WERI-Rb-1 (cell line): ENCODE results near the gene FN3K.
A peak's percentile ranks its signal among the peaks of the same experiment; 100 is the strongest.
"Not testable (repeated sequence)": the region's sequence is repeated elsewhere in the genome, so short reads cannot be mapped to it uniquely, and the experiment has no call there.

Source experiments
- DNase-seq: peaks from one replicate; pipeline ENCODE4 v3.0.0-alpha.2; 2020
- H3K27ac ChIP-seq: fragments of 250-450 bp; sonication (Bioruptor Pico); 2 replicates; pipeline ENCODE4 v1.5.1; 2020; ENCODE audit warnings: mild to moderate bottlenecking, moderate library complexity
- H3K27me3 ChIP-seq: fragments of 250-450 bp; sonication (Bioruptor Pico); 2 replicates; pipeline ENCODE4 v1.5.1; 2021; ENCODE audit warnings: mild to moderate bottlenecking, low read depth, moderate library complexity; ENCODE audit not compliant: insufficient read depth, severe bottlenecking
- H3K36me3 ChIP-seq: fragments of 250-450 bp; sonication (Bioruptor Pico); 2 replicates; pipeline ENCODE4 v1.5.1; 2020; ENCODE audit warnings: mild to moderate bottlenecking, moderate library complexity
- H3K4me3 ChIP-seq: 2 replicates; pipeline ENCODE4 v1.5.1; 2011; ENCODE audit warnings: low read depth, mild to moderate bottlenecking, control low read depth, low read length
- H3K9me3 ChIP-seq: fragments of 250-450 bp; sonication (Bioruptor Pico); 2 replicates; pipeline ENCODE4 v1.5.1; 2021; ENCODE audit warnings: mild to moderate bottlenecking, moderate library complexity; ENCODE audit not compliant: severe bottlenecking
- TF ChIP-seq, protein P1 (sequence below): IDR thresholded peaks from 2 replicates; pipeline ENCODE4 v1.5.1; 2011; ENCODE audit warnings: low read depth, mild to moderate bottlenecking, control low read depth, inconsistent platforms, low read length

Gene FN3K

DNA sequence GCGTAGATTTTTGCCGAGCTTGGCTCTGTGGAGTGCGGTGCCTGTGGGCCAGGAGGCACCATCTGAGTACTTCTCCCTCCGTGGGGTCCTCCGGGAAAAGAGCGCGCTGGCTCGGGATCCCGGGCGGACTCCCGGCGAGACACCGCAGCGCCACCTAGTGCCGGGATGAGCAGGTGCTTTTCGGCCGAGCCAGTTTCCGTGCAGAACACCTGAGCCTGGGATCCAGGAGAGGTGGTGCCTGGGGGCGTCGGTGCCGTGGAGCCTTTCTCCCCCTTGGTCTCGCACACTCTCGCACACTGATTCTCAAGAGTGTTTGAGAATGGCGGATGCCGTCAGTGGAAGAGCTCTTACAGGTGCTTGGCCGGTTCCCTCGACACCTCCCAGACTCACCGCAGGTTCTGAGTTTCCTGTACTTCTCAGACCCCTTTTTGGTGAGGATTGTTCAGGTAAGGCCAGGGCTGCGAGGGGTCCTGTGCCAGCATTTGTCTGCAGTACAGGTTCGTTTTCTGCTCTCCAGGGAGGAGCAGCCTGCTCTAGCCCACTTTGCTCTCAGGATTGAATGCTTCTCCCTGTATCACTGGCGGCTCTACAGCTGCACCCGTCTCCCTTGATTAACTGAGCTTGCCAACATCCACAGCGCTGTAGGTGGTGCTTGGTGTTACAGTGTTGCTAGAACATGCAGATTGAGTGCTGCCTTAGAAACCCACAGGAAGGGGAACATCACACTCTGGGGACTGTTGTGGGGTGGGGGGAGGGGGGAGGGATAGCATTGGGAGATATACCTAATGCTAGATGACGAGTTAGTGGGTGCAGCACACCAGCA lies 39.8 kb downstream of the FN3K start:
- Histone ChIP-seq H3K9me3 (no peaks in the 10 kb centered on the region), H3K27ac (no peak overlapping the region; the same call in 1 of the 2 replicates), H3K36me3 (peaks cover 80% of the 10 kb centered on the region), H3K4me3 (no peak overlapping the region), H3K27me3 (no peaks in the 10 kb centered on the region)
- DNase-seq, result peak; percentile 88
- TF ChIP-seq, protein P1, sequence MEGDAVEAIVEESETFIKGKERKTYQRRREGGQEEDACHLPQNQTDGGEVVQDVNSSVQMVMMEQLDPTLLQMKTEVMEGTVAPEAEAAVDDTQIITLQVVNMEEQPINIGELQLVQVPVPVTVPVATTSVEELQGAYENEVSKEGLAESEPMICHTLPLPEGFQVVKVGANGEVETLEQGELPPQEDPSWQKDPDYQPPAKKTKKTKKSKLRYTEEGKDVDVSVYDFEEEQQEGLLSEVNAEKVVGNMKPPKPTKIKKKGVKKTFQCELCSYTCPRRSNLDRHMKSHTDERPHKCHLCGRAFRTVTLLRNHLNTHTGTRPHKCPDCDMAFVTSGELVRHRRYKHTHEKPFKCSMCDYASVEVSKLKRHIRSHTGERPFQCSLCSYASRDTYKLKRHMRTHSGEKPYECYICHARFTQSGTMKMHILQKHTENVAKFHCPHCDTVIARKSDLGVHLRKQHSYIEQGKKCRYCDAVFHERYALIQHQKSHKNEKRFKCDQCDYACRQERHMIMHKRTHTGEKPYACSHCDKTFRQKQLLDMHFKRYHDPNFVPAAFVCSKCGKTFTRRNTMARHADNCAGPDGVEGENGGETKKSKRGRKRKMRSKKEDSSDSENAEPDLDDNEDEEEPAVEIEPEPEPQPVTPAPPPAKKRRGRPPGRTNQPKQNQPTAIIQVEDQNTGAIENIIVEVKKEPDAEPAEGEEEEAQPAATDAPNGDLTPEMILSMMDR, result peak; percentile 97

DNA sequence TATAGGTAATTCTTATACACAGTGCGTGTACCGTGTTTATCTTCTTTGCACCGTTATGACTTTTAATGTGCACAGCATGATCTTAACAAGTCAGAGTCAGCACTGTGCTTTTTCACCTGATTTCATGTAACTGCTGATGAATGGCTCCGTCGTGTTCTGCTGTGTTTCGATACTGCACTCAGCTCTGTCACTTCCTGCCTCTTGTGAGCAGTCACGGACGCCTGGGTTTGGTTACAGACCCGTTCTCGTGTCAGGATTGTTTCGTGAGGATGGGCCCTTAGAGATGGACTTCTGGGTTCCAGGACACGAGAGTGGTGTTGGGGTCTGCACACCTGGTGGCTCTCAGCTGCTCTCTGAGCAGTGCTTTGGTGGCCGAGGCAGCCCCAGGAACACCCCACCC lies 41.0 kb downstream of the FN3K start:
- Histone ChIP-seq H3K36me3 (peaks cover 76% of the 10 kb centered on the region), H3K4me3 (no peak overlapping the region), H3K27ac (no peak overlapping the region), H3K27me3 (no peaks in the 10 kb centered on the region), H3K9me3 (no peaks in the 10 kb centered on the region)
- no peak for DNase-seq
- TF ChIP-seq, protein P1, result no peak

DNA sequence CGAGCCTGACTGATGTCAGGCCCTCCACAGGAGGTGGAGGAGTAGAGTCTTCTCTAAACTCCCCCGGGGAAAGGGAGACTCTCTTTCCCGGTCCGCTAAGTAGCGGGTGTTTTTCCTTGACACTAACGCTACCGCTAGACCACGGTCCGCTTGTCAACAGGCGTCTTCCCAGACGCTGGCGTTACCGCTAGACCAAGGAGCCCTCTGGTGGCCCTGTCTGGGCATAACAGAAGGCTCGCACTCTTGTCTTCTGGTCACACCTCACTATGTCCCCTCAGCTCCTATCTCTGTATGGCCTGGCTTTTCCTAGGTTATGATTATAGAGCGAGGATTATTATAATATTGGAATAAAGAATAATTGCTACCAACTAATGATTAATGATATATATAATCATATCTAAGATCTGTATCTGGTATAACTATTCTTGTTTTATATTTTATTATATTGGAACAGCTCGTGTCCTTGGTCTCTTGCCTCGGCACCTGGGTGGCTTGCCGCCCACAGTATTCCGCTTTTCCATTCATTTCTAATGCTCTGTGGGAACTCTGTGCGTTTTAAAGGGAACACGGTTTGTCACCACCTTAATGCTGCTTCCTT lies 42.5 kb downstream of the FN3K start:
- not testable (repeated sequence) for H3K4me3 ChIP-seq, H3K9me3 ChIP-seq, H3K27me3 ChIP-seq, H3K27ac ChIP-seq
- TF ChIP-seq, protein P1, result 0 out of 2 replicates have a peak, but pooled peaks have one; percentile 17
- peak; percentile 58 for DNase-seq
- peaks cover 76% of the 10 kb centered on the region for H3K36me3 ChIP-seq

DNA sequence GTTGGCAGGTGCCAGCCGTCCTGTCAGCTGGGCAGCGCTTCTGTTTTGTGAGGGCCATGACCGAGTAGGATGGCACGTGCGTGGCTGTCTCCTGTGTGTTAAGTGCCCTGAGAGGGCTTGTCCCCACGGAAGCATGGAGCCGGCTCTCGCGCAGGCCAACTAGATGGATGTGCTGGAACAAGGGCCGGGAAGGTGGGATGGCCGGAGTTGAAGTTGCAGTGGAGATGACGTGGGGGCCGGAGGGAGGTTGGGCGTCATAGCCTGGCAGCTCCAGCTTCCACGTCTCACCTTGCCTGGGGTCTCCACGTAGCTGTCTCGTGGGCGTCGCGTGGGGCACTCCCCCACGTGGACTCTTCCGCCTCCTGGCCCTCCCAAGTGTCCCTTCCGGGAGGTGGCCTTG lies 44.1 kb downstream of the FN3K start:
- H3K9me3 ChIP-seq, result peaks cover 2% of the 10 kb centered on the region
- TF ChIP-seq, protein P1, result no peak
- no peak overlapping the region for H3K27ac ChIP-seq
- DNase-seq, result no peak
- H3K27me3 ChIP-seq, result no peaks in the 10 kb centered on the region
- H3K36me3 ChIP-seq, result peaks cover 77% of the 10 kb centered on the region
- H3K4me3 ChIP-seq, result no peak overlapping the region

DNA sequence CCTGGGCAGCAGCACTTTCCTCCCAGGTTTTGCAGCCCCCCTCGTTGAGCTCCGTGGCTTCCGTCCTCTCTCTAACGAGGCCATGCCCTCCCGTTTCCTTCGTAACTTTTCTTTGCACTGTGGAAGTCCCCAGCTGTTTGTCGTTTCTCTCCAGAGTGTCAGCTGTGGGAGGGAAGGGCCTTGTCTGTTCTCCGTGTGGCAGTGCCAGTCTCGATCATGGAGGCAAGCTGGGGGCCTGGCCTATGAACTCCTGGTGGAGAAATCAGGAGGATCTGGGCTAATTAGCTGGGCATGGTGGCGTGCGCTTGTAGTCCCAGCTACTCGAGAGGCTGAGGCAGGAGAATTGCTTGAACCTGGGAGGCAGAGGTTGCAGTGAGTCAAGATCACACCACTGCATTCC lies 44.8 kb downstream of the FN3K start:
- Histone ChIP-seq H3K9me3 (peaks cover 2% of the 10 kb centered on the region), H3K27me3 (no peaks in the 10 kb centered on the region), H3K36me3 (peaks cover 72% of the 10 kb centered on the region), H3K4me3 (no peak overlapping the region), H3K27ac (no peak overlapping the region)
- TF ChIP-seq, protein P1, result no peak
- no peak for DNase-seq
